Measurements from ENCODE around the gene RTL5. TPM values are rescaled to one million over a fixed set of nuclear protein-coding genes. Genes with fewer than 3 reads are reported as not detected.

RTL5 gene
- polyA plus RNA-seq, 1 donor from 2014 or later: 10.5 TPM

- H3K9ac ChIP-seq (ENCODE audit: low read length): peak overlapping the region; percentile 36
- no peaks in the 10 kb centered on the region for H3K36me3 ChIP-seq (ENCODE audit: insufficient read depth, low read length)
- H2AFZ ChIP-seq (ENCODE audit: low read depth, low read length): no peak overlapping the region
- no peaks in the 10 kb centered on the region for H3F3A ChIP-seq (ENCODE audit: insufficient read depth, low read length, poor library complexity, severe bottlenecking)
- no peak overlapping the region for H3K4me3 ChIP-seq (ENCODE audit: low read length)
- H3K4me2 ChIP-seq (ENCODE audit: low read length): no peak overlapping the region
- H3K79me2 ChIP-seq (replicated peaks; ENCODE audit: insufficient read depth, low read length): no peaks in the 10 kb centered on the region
- H3K27ac ChIP-seq (ENCODE audit: low read length): peak overlapping the region; percentile 67
- H3K9me2 ChIP-seq (ENCODE audit: insufficient read depth, low read length): no peaks in the 10 kb centered on the region
- TF ChIP-seq SMC3 (conservative IDR thresholded peaks at IDR 0.05; ENCODE audit: poor library complexity) (peak; percentile 18), CTCF (IDR thresholded peaks at IDR 0.05; ENCODE audit: poor library complexity, severe bottlenecking) (no peak), REST (IDR thresholded peaks at IDR 0.05; ENCODE audit: borderline replicate concordance) (no peak), RAD21 (conservative IDR thresholded peaks at IDR 0.05) (no peak), POLR2AphosphoS5 (IDR thresholded peaks at IDR 0.05) (no peak), EZH2 (IDR thresholded peaks at IDR 0.05; ENCODE audit: borderline replicate concordance, insufficient read depth, low read length, poor library complexity, severe bottlenecking) (no peak), EP300 (conservative IDR thresholded peaks at IDR 0.05; ENCODE audit: poor library complexity, severe bottlenecking) (no peak)
- H3K9me3 ChIP-seq (ENCODE audit: low read length): no peaks in the 10 kb centered on the region
- no peaks in the 10 kb centered on the region for H4K20me1 ChIP-seq (ENCODE audit: insufficient read depth)
- H3K27me3 ChIP-seq (ENCODE audit: insufficient read depth, low read depth, low read length): no peaks in the 10 kb centered on the region
Observed at GRCh38 chrX:72123471-72124185, 8.1 kb downstream of the RTL5 start.

- Histone ChIP-seq H3K79me2 (replicated peaks; ENCODE audit: insufficient read depth, low read length) (no peaks in the 10 kb centered on the region), H3K4me2 (ENCODE audit: low read length) (no peak overlapping the region), H3K36me3 (ENCODE audit: insufficient read depth, low read length) (no peaks in the 10 kb centered on the region), H3K27ac (ENCODE audit: low read length) (peak overlapping the region; percentile 67), H3K9ac (ENCODE audit: low read length) (peak overlapping the region; percentile 36), H3F3A (ENCODE audit: insufficient read depth, low read length, poor library complexity, severe bottlenecking) (no peaks in the 10 kb centered on the region), H4K20me1 (ENCODE audit: insufficient read depth) (no peaks in the 10 kb centered on the region), H3K9me3 (ENCODE audit: low read length) (no peaks in the 10 kb centered on the region), H2AFZ (ENCODE audit: low read depth, low read length) (no peak overlapping the region), H3K27me3 (ENCODE audit: insufficient read depth, low read depth, low read length) (no peaks in the 10 kb centered on the region), H3K4me3 (ENCODE audit: low read length) (no peak overlapping the region), H3K9me2 (ENCODE audit: insufficient read depth, low read length) (no peaks in the 10 kb centered on the region)
- no peak for TF ChIP-seq EP300 (conservative IDR thresholded peaks at IDR 0.05; ENCODE audit: poor library complexity, severe bottlenecking)
- TF ChIP-seq RAD21 (conservative IDR thresholded peaks at IDR 0.05): no peak
- TF ChIP-seq EZH2 (IDR thresholded peaks at IDR 0.05; ENCODE audit: borderline replicate concordance, insufficient read depth, low read length, poor library complexity, severe bottlenecking): no peak
- TF ChIP-seq REST (IDR thresholded peaks at IDR 0.05; ENCODE audit: borderline replicate concordance): no peak
Observed at GRCh38 chrX:72122621-72123337, 8.9 kb downstream of the RTL5 start.
